ENCODE results near the gene SERPINE3. TPM values are rescaled to one million over a fixed set of nuclear protein-coding genes. Genes with fewer than 3 reads are reported as not detected.

SERPINE3 gene
- total and polyA plus RNA-seq, 3 donors from 2014 or later = 0.12 to 0.70 TPM; not detected in 1

GRCh38 chr13:51311957-51312520 lies 27.5 kb upstream of the SERPINE3 start:
- Histone ChIP-seq H3K27me3 (no peaks in the 10 kb centered on the region), H3K4me3 (no peak overlapping the region), H3K4me1 (no peaks in the 10 kb centered on the region), H3K9me3 (no peaks in the 10 kb centered on the region), H3K27ac (no peak overlapping the region), H3K36me3 (ENCODE audit: low read depth, missing control alignments) (no peaks in the 10 kb centered on the region)
- intact Hi-C loops (cut with DNase I; ENCODE audit: low total_unique reads) = no loop called here
- DNase-seq = no peak
- no peak for TF ChIP-seq POLR2A (IDR thresholded peaks at IDR 0.05)
- TF ChIP-seq, protein P1, sequence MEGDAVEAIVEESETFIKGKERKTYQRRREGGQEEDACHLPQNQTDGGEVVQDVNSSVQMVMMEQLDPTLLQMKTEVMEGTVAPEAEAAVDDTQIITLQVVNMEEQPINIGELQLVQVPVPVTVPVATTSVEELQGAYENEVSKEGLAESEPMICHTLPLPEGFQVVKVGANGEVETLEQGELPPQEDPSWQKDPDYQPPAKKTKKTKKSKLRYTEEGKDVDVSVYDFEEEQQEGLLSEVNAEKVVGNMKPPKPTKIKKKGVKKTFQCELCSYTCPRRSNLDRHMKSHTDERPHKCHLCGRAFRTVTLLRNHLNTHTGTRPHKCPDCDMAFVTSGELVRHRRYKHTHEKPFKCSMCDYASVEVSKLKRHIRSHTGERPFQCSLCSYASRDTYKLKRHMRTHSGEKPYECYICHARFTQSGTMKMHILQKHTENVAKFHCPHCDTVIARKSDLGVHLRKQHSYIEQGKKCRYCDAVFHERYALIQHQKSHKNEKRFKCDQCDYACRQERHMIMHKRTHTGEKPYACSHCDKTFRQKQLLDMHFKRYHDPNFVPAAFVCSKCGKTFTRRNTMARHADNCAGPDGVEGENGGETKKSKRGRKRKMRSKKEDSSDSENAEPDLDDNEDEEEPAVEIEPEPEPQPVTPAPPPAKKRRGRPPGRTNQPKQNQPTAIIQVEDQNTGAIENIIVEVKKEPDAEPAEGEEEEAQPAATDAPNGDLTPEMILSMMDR (IDR thresholded peaks at IDR 0.05) = no peak
- WGBS, 2 donors = 87 to 92% methylated on average over 5 of the region's 5 CpGs

DNA sequence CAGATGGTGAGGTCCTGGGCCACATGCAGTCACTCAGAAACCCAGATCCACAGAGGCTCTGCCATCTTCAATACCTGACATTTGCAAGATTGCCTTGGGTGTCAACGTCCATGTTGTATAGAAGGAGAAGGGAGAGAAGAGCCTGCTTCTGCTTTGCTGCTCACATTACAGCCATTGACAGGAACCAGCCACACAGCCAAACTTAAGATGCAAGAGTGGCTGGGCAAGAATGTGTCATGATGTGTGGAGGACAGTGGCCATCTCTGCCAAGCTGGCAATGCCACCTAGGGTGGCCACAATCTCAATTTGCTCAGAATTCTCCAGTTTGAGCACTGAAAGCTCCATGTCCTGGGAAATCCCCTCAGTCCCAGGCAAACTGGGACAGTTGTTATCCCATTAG lies 25.9 kb upstream of the SERPINE3 start:
- H3K4me3 ChIP-seq = no peak overlapping the region
- DNase-seq = no peak
- no peak overlapping the region for H3K27ac ChIP-seq
- TF ChIP-seq POLR2A (IDR thresholded peaks at IDR 0.05) = no peak
- TF ChIP-seq, protein P1 (IDR thresholded peaks at IDR 0.05) = no peak
- no peaks in the 10 kb centered on the region for H3K9me3 ChIP-seq
- intact Hi-C loops (cut with DNase I; ENCODE audit: low total_unique reads) = no loop called here
- no peaks in the 10 kb centered on the region for H3K27me3 ChIP-seq
- no peaks in the 10 kb centered on the region for H3K36me3 ChIP-seq (ENCODE audit: low read depth, missing control alignments)
- H3K4me1 ChIP-seq = no peaks in the 10 kb centered on the region
- 64 to 100% methylated on average over 1 of the region's 1 CpG for WGBS, 2 donors

- H3K9me3 ChIP-seq = no peaks in the 10 kb centered on the region
- intact Hi-C loops (cut with DNase I; ENCODE audit: low total_unique reads) = no loop called here
- H3K4me3 ChIP-seq = no peak overlapping the region
- no peak overlapping the region for H3K27ac ChIP-seq
- no peaks in the 10 kb centered on the region for H3K27me3 ChIP-seq
- H3K4me1 ChIP-seq = no peaks in the 10 kb centered on the region
- 92 to 93% methylated on average over 1 of the region's 1 CpG for WGBS, 2 donors
- TF ChIP-seq, protein P1 (IDR thresholded peaks at IDR 0.05) = no peak
- no peak for TF ChIP-seq POLR2A (IDR thresholded peaks at IDR 0.05)
- H3K36me3 ChIP-seq (ENCODE audit: low read depth, missing control alignments) = no peaks in the 10 kb centered on the region
- DNase-seq = no peak
Measured at GRCh38 chr13:51317262-51317661, 22.2 kb upstream of the SERPINE3 start.

- H3K36me3 ChIP-seq (ENCODE audit: low read depth, missing control alignments) = no peaks in the 10 kb centered on the region
- H3K4me3 ChIP-seq = no peak overlapping the region
- TF ChIP-seq POLR2A (IDR thresholded peaks at IDR 0.05) = no peak
- TF ChIP-seq, protein P1 (IDR thresholded peaks at IDR 0.05) = no peak
- intact Hi-C loops (cut with DNase I; ENCODE audit: low total_unique reads) = no loop called here
- no peaks in the 10 kb centered on the region for H3K27me3 ChIP-seq
- H3K4me1 ChIP-seq = no peaks in the 10 kb centered on the region
- 89 to 91% methylated on average over 2 of the region's 2 CpGs for WGBS, 2 donors
- no peak for DNase-seq
- H3K27ac ChIP-seq = no peak overlapping the region
- H3K9me3 ChIP-seq = no peaks in the 10 kb centered on the region
Measured at GRCh38 chr13:51318015-51318414, 21.5 kb upstream of the SERPINE3 start.

GRCh38 chr13:51318876-51319275 lies 20.6 kb upstream of the SERPINE3 start:
- Histone ChIP-seq H3K27me3 (no peaks in the 10 kb centered on the region), H3K4me3 (no peak overlapping the region), H3K27ac (no peak overlapping the region), H3K36me3 (ENCODE audit: low read depth, missing control alignments) (no peaks in the 10 kb centered on the region), H3K4me1 (no peaks in the 10 kb centered on the region), H3K9me3 (no peaks in the 10 kb centered on the region)
- intact Hi-C loops (cut with DNase I; ENCODE audit: low total_unique reads) = no loop called here
- 82 to 91% methylated on average over 3 of the region's 3 CpGs for WGBS, 2 donors
- no peak for TF ChIP-seq POLR2A (IDR thresholded peaks at IDR 0.05)
- TF ChIP-seq, protein P1 (IDR thresholded peaks at IDR 0.05) = no peak
- DNase-seq = no peak

Measured in testis (tissue), 3 donors.